Activated effector memory CD4-positive, alpha-beta T cell treated with Interleukin-2 at 50 U/mL for 16 hours (primary cell): ENCODE results near the gene PDXDC1.
"Not testable (repeated sequence)": the region's sequence is repeated elsewhere in the genome, so short reads cannot be mapped to it uniquely, and the experiment has no call there.

Experiments used
- DNase-seq: peaks from one replicate; pipeline ENCODE4 v3.0.0-alpha.2; 2020

The PDXDC1 gene

DNA sequence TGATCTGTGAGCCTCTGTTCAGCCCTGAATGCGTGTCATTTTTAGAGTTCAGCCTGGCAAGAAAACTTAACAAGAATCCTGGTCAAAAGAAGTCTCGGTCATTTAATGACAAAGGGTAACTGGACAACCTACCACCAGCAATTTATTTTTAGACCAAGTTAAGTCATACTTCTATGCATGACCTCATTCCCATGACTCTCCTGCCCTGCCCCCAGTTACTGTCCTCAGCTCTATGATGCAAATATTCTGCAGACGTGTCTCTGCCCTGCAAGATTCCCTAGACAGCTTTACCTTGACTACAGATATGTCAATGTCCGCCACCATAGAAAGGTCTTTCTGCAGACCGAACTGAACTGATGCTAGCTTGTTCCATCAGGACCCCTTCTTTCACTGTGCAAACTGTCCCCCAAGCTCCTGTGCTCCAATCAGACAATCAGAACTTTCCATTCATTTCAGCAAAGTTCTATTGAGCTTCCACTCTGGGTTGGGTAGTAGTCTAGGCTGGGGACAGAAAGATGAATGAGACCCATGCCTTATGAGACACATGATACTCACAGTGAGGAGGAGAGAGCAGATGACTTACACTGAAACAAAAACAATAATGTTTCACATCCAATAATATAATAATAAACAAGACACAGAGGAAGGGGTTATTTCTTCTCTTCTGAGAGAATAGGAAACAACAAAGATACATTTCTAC, 194.3 kb downstream of the PDXDC1 start:
- not testable (repeated sequence) for DNase-seq

DNA sequence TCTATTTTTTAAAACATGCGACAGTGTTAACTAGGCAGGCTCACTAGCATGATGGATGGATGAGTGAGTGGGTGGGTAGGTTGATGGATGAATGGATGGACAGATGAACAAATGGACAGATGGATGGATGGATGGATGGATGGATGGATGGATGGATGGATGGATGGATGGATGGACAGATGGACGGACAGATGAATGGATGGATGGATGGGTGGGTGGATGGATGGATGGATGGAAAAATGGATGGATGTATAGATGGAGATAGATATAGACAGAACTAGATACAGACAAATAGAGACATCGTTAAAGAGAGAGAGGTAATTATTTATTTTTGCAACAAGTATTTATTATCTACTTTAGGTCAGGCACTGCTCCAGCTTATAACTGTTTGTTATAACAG, 205.1 kb downstream of the PDXDC1 start:
- DNase-seq, result not testable (repeated sequence)

DNA sequence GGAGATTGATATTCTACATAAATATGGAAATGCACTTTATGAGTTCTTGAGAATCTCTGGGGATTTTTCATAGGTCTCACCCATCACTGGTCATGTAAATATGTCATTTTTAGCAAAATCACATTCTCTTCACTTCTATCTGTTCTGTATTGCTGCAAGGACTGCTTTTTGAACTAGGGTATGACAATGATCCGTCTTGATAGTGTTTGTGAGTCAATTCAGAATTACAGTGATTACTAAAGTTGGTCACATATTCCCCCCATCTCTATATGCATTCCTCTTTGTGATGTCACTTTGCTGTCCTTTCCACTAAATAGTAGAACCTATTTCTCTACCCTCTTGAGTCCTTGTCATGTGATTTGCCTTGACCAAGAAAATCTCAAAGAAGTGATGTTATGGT, 206.1 kb downstream of the PDXDC1 start:
- not testable (repeated sequence) for DNase-seq

GRCh38 chr16:15184000-15184399, 209.2 kb downstream of the PDXDC1 start:
- DNase-seq, result not testable (repeated sequence)
